Karpas-422 (cell line): Measurements from ENCODE around the gene RNF182. TPM values are rescaled to one million over a fixed set of nuclear protein-coding genes. Genes with fewer than 3 reads are reported as not detected.
"Not testable (repeated sequence)": the region's sequence is repeated elsewhere in the genome, so short reads cannot be mapped to it uniquely, and the experiment has no call there.

ENCODE experiments used
- DNase-seq: peaks from one replicate; pipeline ENCODE4 v3.0.0-alpha.2; 2015
- H2AFZ ChIP-seq: fragments of 200-600 bp; sonication (generic); 2 replicates; pipeline ENCODE4 v1.6.1; 2014; ENCODE audit warnings: antibody characterized with exemption, low read length, mixed read lengths
- H3K27ac ChIP-seq: fragments of 200-600 bp; sonication (generic); 2 replicates; pipeline ENCODE4 v1.5.1; 2014; ENCODE audit warnings: mild to moderate bottlenecking, low read length, moderate library complexity
- H3K27me3 ChIP-seq: fragments of 200-600 bp; sonication (generic); 2 replicates; pipeline ENCODE4 v1.6.1; 2014; ENCODE audit warnings: low read length, mixed read lengths
- H3K36me3 ChIP-seq: fragments of 200-600 bp; sonication (generic); 2 replicates; pipeline ENCODE4 v1.6.1; 2014; ENCODE audit warnings: low read length, mixed read lengths; ENCODE audit not compliant: insufficient read depth
- H3K4me1 ChIP-seq: fragments of 200-600 bp; sonication (generic); 2 replicates; pipeline ENCODE4 v1.6.1; 2014; ENCODE audit warnings: mild to moderate bottlenecking, low read length, mixed read lengths
- H3K4me2 ChIP-seq: fragments of 200-600 bp; sonication (generic); 2 replicates; pipeline ENCODE4 v1.6.1; 2014; ENCODE audit warnings: low read length, low read depth, mild to moderate bottlenecking; ENCODE audit not compliant: poor library complexity, severe bottlenecking
- H3K4me3 ChIP-seq: fragments of 200-600 bp; sonication (generic); 2 replicates; pipeline ENCODE4 v1.5.1; 2014; ENCODE audit warnings: mild to moderate bottlenecking, antibody characterized with exemption, low read length, mixed read lengths
- H3K79me2 ChIP-seq: fragments of 200-600 bp; sonication (generic); 2 replicates; pipeline ENCODE4 v1.6.1; 2014; ENCODE audit warnings: mild to moderate bottlenecking, low read length, mixed read lengths
- H3K9ac ChIP-seq: fragments of 200-600 bp; sonication (generic); 2 replicates; pipeline ENCODE4 v1.6.0; 2014; ENCODE audit warnings: low read length
- H3K9me2 ChIP-seq: fragments of 200-600 bp; sonication (generic), shearing (Covaris generic); replicated peaks from 2 replicates; pipeline ENCODE4 v1.6.0; 2014; ENCODE audit warnings: mild to moderate bottlenecking, low read length, moderate library complexity; ENCODE audit not compliant: insufficient read depth
- H3K9me3 ChIP-seq: fragments of 300-700, 200-600 bp; sonication (generic); 2 replicates; pipeline ENCODE4 v1.6.1; 2014; ENCODE audit warnings: low read length, mixed read lengths
- H4K20me1 ChIP-seq: fragments of 200-600 bp; sonication (generic); 2 replicates; pipeline ENCODE4 v1.6.1; 2014; ENCODE audit warnings: mild to moderate bottlenecking, antibody characterized with exemption, low read length, low read depth; ENCODE audit not compliant: insufficient read depth
- total RNA-seq: library from RNA; depleted of rRNA; stranded (reverse); fragments of >200 nt; shearing (Covaris generic); gene quantifications from 2 replicates; pipeline ENCODE4 v1.2.3, GENCODE V29; 2014; ENCODE audit warnings: low replicate concordance

RNF182 gene
- total RNA-seq, 1 experiment from 2014 or later, result not detected

DNA sequence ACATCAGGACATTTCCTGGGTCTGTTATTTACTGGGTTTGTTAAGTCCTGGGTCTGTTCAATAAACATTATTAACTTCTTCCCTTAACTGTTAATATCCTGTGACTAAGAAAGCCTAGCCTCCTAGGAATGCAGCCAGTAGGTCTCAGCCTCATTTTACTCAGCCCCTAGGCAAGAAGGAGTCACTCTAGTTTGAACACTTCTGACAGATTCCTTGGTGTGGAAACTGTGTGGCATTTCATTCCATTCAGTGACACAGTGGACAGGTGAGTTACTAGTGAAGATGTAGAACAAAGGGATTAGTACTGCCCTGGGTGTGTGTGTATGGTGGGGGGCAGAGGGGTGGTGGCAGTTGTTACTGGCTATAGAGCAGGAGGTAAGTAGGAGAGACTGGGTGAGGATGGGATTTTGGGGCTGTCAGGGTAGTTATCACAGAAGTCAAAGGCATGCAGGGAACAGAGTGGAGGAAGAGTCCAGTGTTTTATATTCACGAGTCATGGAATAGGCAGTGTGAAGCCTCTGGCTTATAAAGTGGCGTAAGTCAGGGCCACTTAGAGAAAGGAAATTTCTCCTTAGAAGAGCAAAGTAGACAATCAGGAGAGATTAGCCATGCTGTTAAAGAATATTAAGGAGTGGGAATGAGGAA lies 28.4 kb downstream of the RNF182 start:
- Histone ChIP-seq H2AFZ (no peak overlapping the region), H3K4me2 (no peak overlapping the region), H3K9me3 (no peaks in the 10 kb centered on the region), H3K4me1 (no peaks in the 10 kb centered on the region), H3K9ac (no peak overlapping the region), H4K20me1 (no peaks in the 10 kb centered on the region), H3K27me3 (no peaks in the 10 kb centered on the region), H3K4me3 (no peak overlapping the region), H3K27ac (no peak overlapping the region), H3K79me2 (no peaks in the 10 kb centered on the region), H3K9me2 (no peaks in the 10 kb centered on the region), H3K36me3 (no peaks in the 10 kb centered on the region)
- no peak for DNase-seq

DNA sequence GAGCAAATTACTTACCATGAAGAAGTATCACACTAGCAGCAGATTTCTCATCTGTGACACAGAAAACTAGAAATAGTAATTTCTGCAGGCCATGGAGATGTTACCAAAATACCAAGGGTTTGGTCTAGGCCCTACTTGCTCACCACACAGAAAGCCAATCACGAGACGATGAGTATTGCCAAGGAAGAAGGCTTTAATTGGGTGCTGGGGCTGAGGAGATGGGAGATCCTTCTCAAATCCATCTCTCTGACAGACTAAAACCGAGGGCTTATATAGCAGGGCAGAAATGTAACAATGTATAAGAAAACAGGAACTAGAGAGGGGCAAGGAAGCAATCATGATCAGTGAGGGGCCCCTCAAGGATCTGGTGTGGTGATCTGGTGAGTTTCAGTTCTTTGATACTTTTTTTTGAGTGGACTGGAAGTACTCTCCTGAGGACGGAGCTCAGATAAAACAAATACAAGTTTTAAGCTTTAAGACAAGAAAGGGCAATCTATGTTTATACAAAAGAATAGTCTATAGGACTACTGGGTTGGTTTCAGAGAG lies 40.9 kb downstream of the RNF182 start:
- DNase-seq, result no peak
- Histone ChIP-seq H3K9me2 (no peaks in the 10 kb centered on the region), H3K27ac (no peak overlapping the region), H3K4me2 (no peak overlapping the region), H2AFZ (no peak overlapping the region), H4K20me1 (no peaks in the 10 kb centered on the region), H3K36me3 (no peaks in the 10 kb centered on the region), H3K4me3 (no peak overlapping the region), H3K9ac (no peak overlapping the region), H3K9me3 (no peaks in the 10 kb centered on the region), H3K27me3 (no peaks in the 10 kb centered on the region), H3K4me1 (no peaks in the 10 kb centered on the region), H3K79me2 (no peaks in the 10 kb centered on the region)

DNA sequence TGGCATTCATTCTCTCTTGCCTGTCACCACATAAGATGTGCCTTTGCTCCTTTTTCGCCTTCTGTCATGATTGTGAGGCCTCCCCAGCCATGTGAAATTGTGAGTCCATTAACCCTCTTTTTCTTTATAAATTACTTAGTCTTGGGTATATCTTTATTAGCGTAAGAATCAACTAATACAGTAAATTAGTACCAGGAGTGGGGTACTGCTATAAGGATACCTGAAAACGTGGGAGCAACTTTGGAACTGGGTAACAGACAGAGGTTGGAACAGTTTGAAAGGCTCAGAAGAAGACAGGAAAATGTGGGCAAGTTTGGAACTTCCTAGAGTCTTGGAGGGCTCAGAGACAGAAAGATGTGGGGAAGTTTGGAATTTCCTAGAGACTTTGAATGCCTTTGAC lies 46.6 kb downstream of the RNF182 start:
- Histone ChIP-seq H3K9ac (no peak overlapping the region), H3K4me3 (no peak overlapping the region), H3K9me3 (no peaks in the 10 kb centered on the region), H3K27me3 (no peaks in the 10 kb centered on the region), H3K4me1 (no peaks in the 10 kb centered on the region), H4K20me1 (no peaks in the 10 kb centered on the region), H3K27ac (no peak overlapping the region), H3K36me3 (no peaks in the 10 kb centered on the region), H3K79me2 (no peaks in the 10 kb centered on the region), H3K4me2 (no peak overlapping the region), H3K9me2 (no peaks in the 10 kb centered on the region), H2AFZ (no peak overlapping the region)
- DNase-seq, result no peak

DNA sequence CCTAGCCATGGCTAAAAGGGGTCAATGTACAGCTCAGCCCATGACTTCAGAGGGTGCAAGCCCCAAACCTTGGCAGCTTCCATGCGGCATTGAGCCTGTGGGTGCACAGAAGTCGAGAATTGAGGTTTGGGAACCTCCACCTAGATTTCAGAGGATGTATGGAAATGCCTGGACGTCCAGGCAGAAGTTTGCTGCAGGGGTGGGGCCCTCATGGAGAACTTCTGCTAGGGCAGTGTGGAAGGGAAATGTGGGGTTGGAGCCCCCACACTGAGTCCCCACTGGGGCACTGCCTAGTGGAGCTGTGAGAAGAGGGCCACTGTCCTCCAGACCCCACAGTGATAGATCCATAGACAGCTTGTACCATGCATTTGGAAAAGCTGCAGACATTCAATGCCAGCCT lies 47.9 kb downstream of the RNF182 start:
- not testable (repeated sequence) for H3K9ac ChIP-seq, H3K4me1 ChIP-seq, H3K79me2 ChIP-seq, H3K27me3 ChIP-seq, H3K36me3 ChIP-seq, H3K4me2 ChIP-seq, H4K20me1 ChIP-seq, H3K9me3 ChIP-seq, H3K4me3 ChIP-seq, H2AFZ ChIP-seq, DNase-seq, H3K27ac ChIP-seq, H3K9me2 ChIP-seq

DNA sequence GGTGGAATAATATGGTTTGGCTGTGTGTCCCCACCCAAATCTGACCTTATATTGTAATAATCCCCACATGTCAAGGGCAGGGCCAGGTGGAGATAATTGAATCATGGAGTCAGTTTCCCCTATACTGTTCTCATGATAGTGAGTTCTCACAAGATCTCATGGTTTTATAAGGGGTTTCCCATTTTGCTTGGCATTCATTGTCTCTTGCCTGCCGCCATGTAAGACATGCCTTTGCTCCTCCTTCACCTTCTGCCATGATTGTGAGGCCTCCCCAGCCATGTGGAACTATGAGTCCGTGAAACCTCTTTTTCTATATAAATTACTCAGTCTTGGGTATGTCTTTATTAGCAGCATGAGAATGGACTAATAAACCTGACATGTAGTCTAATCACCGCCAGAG lies 48.7 kb downstream of the RNF182 start:
- not testable (repeated sequence) for H3K79me2 ChIP-seq, H3K4me3 ChIP-seq, H3K27ac ChIP-seq, H3K9ac ChIP-seq, H3K4me1 ChIP-seq, H3K9me3 ChIP-seq, DNase-seq, H3K27me3 ChIP-seq, H3K36me3 ChIP-seq, H4K20me1 ChIP-seq, H3K4me2 ChIP-seq, H3K9me2 ChIP-seq, H2AFZ ChIP-seq

DNA sequence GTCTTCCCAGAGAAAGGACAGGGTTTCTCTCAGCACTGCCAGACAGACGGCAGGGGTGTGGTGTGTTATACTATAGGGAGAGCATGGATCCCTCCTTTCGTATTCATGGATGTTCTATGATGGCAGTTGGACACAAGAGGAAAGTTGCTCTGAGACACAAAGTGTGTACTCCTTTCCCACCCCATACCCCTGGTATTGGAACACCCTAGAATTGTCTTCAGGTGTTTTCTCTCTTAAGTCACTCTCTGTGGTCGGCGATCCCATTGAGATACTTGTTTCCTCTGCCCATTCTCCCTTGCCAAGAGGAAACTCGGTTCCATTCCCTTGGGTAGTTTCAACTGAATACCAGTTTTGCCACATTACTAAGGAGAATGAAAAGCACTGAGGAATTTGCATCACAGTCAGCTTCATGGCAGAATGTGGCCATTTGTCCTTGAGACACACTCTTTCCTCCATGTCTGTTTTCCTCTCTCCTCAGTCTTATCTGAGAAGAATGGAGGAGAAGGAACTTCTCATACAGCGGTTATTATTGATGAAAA lies 53.4 kb downstream of the RNF182 start:
- Histone ChIP-seq H3K36me3 (no peaks in the 10 kb centered on the region), H4K20me1 (no peaks in the 10 kb centered on the region), H3K27ac (no peak overlapping the region), H3K27me3 (no peaks in the 10 kb centered on the region), H3K4me2 (no peak overlapping the region), H3K9me3 (no peaks in the 10 kb centered on the region), H3K9me2 (no peaks in the 10 kb centered on the region), H3K4me1 (no peaks in the 10 kb centered on the region), H2AFZ (no peak overlapping the region), H3K9ac (no peak overlapping the region), H3K79me2 (no peaks in the 10 kb centered on the region), H3K4me3 (no peak overlapping the region)
- no peak for DNase-seq

DNA sequence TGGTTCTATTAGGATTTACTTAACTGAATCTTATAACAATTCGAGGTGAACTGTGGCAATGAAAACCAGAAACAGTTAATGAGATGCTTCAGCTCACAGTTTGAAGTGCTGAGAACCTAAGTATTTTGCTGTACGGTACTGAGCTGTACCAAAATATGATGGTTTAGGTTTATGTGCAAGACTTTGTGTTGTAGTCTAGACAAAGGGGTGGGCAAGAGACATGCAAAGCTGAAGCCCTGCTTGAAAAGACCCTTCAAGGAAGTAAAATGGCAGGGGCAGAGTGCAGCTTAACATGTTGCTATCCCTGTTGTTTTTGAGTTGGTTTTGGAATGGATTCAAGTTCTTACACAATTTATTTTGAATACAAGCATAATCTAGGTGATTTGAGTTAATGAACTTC lies 54.0 kb downstream of the RNF182 start:
- Histone ChIP-seq H3K36me3 (no peaks in the 10 kb centered on the region), H3K9me3 (no peaks in the 10 kb centered on the region), H3K4me2 (no peak overlapping the region), H3K27me3 (no peaks in the 10 kb centered on the region), H3K4me3 (no peak overlapping the region), H3K9me2 (no peaks in the 10 kb centered on the region), H4K20me1 (no peaks in the 10 kb centered on the region), H3K4me1 (no peaks in the 10 kb centered on the region), H3K27ac (no peak overlapping the region), H2AFZ (no peak overlapping the region), H3K9ac (no peak overlapping the region), H3K79me2 (no peaks in the 10 kb centered on the region)
- DNase-seq, result no peak

DNA sequence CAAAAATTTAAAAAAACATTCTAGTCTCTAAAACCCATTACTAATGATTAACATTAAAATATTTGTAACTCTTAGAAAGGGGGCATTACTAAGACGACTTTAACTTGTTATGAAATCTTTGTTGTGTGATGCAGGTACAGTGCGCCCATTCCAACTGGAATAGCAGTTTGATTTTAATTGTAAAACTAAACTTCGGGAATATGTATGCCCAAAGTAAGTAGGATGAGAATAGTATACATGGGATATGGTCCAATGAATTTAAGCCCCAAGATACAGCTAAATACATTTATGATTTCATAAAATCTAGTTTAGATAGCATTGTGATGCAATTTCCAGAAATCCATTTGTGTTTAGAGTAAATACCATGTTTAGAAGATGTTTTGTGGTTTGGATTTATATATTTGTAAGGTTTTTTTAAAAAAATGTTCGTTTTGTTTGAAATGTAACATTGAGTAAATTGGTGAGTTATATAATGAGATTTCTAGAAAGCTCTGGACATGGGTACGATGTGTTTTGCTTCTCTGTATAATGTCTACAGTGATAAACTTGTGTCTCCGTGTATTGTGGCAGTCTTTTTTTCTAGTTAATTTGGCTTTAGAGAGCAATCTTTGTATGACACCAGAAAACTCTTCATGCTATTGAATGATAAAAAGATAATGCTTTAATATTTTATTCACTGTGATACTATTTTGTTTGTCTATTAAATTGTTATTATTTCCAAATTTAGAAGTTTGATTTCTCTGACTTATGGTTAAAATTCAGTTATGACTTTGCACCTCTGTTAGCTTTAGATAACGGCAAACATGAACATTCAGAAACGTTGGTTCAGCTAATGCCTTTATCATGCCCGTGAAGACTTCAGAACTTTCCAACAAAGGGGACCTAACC lies 54.8 kb downstream of the RNF182 start:
- no peak overlapping the region for H3K27ac ChIP-seq
- no peaks in the 10 kb centered on the region for H3K79me2 ChIP-seq
- no peaks in the 10 kb centered on the region for H4K20me1 ChIP-seq
- H3K9me2 ChIP-seq, result no peaks in the 10 kb centered on the region
- H3K9ac ChIP-seq, result no peak overlapping the region
- no peaks in the 10 kb centered on the region for H3K9me3 ChIP-seq
- H2AFZ ChIP-seq, result no peak overlapping the region
- no peak overlapping the region for H3K4me3 ChIP-seq
- H3K36me3 ChIP-seq, result no peaks in the 10 kb centered on the region
- H3K4me1 ChIP-seq, result no peaks in the 10 kb centered on the region
- H3K4me2 ChIP-seq, result no peak overlapping the region
- no peak for DNase-seq
- H3K27me3 ChIP-seq, result no peaks in the 10 kb centered on the region
